NT2/D1 (cell line): ENCODE results near the gene RNF220.

Experiments used
- SUZ12 ChIP-seq: IDR thresholded peaks from 2 replicates; pipeline ENCODE4 v1.6.1; 2011; ENCODE audit not compliant: insufficient read length, insufficient read depth; ENCODE audit errors: extremely low read depth
- YY1 ChIP-seq: IDR thresholded peaks from 2 replicates; pipeline ENCODE4 v1.6.1; 2011; ENCODE audit not compliant: insufficient read length, insufficient read depth
- ZNF274 ChIP-seq: IDR thresholded peaks from 2 replicates; pipeline ENCODE4 v1.6.1; 2011; ENCODE audit warnings: mild to moderate bottlenecking, low read depth, low read length

- TF ChIP-seq YY1: no peak
- TF ChIP-seq SUZ12: no peak
- no peak for TF ChIP-seq ZNF274
These were observed 186.3 kb downstream of the RNF220 start for GRCh38 chr1:44591381-44591780.
